HCT116 (cell line): Measurements from ENCODE around the gene GRIN2A. TPM values are rescaled to one million over a fixed set of nuclear protein-coding genes. Genes with fewer than 3 reads are reported as not detected.

Experiments used
- ATAC-seq: fragments of 200-7000 bp; cut with Tn5 transposase; 2 replicates; pipeline ENCODE4 v1.9.1; 2020; ENCODE audit warnings: mild to moderate bottlenecking, moderate library complexity
- BruUV-seq: library from RNA; stranded (reverse); fragments of 400-500 nt; replicated peaks from 2 replicates; lab custom pipeline; 2021; lab: Mats Ljungman, UMichigan
- CTCF ChIA-PET: fragments of 300-600 bp; sonication (Branson Sonifier 250); formaldehyde crosslinking; loops from one replicate; lab custom pipeline; 2021; ENCODE audit warnings: antibody characterized with exemption; lab: Charles Lee
- POLR2A ChIA-PET: fragments of 300-600, 350-600 bp; sonication (Branson Sonifier 250); formaldehyde crosslinking; loops from one replicate; lab custom pipeline; 2021; ENCODE audit warnings: antibody characterized with exemption; lab: Charles Lee
- RAD21 ChIA-PET, 2 experiments: fragments of 300-600 bp; sonication (Branson Sonifier 250); formaldehyde crosslinking; loops; one replicate each; lab custom pipeline; 2023; ENCODE audit warnings: low total read pairs in 2 of 2; ENCODE audit not compliant: uncharacterized antibody in 2 of 2, unreplicated experiment in 2 of 2, low non-redundant PET in 1 of 2; lab: Charles Lee
- DNase-seq: peaks from one replicate; pipeline ENCODE4 v3.0.0-alpha.2; 2010; ENCODE audit warnings: low read depth, low spot score
- H2AFZ ChIP-seq: fragments of 200-600 bp; shearing (Covaris generic), sonication (generic); 2 replicates; pipeline ENCODE4 v1.6.1; 2017; ENCODE audit warnings: low read depth, mixed run types, mixed read lengths, antibody characterized with exemption, low read length; ENCODE audit not compliant: poor library complexity, severe bottlenecking
- H3K27ac ChIP-seq: 2 replicates; pipeline ENCODE4 v1.5.1; 2012; ENCODE audit warnings: low read depth, low read length
- H3K27me3 ChIP-seq: fragments of 200-600 bp; sonication (generic); 2 replicates; pipeline ENCODE4 v1.6.1; 2016; ENCODE audit warnings: mixed run types, low read length, mixed read lengths; ENCODE audit not compliant: insufficient read depth
- H3K36me3 ChIP-seq, 2 experiments: fragments of 200-500 bp in 1 of 2; fragments of 200-600 bp in 1 of 2; sonication (Bioruptor generic) in 1 of 2; sonication (generic) in 1 of 2; 2 replicates each; pipeline versions ENCODE4 v1.5.1 to v1.6.1; 2014 to 2016; ENCODE audit warnings: low read length in 2 of 2, inconsistent platforms in 1 of 2, mixed read lengths in 1 of 2, mixed run types in 1 of 2; ENCODE audit not compliant: insufficient read depth in 2 of 2, control insufficient read depth in 1 of 2
- H3K4me1 ChIP-seq, 2 experiments: fragments of 200-600 bp in 1 of 2; sonication (generic) in 1 of 2; 2 replicates each; pipeline versions ENCODE4 v1.5.1 to v1.6.1; 2012 to 2017; ENCODE audit warnings: low read length in 2 of 2, inconsistent platforms in 1 of 2, mild to moderate bottlenecking in 1 of 2, mixed read lengths in 1 of 2, mixed run types in 1 of 2, moderate library complexity in 1 of 2; ENCODE audit not compliant: insufficient read depth in 2 of 2, control insufficient read depth in 1 of 2
- H3K4me2 ChIP-seq: fragments of 200-600 bp; sonication (generic); 2 replicates; pipeline ENCODE4 v1.6.1; 2017; ENCODE audit warnings: mixed run types, low read length, mixed read lengths
- H3K4me3 ChIP-seq, 2 experiments: fragments of 200-600 bp in 1 of 2; sonication (generic) in 1 of 2; replicated peaks in 1 of 2; 2 replicates each; pipeline ENCODE4 v1.5.1; 2011 to 2016; ENCODE audit warnings: low read length in 2 of 2, control low read depth in 1 of 2, low read depth in 1 of 2, mild to moderate bottlenecking in 1 of 2, mixed read lengths in 1 of 2, mixed run types in 1 of 2
- H3K79me2 ChIP-seq: fragments of 200-600 bp; sonication (generic); 2 replicates; pipeline ENCODE4 v1.6.1; 2017; ENCODE audit warnings: mild to moderate bottlenecking, mixed run types, low read length, moderate library complexity, mixed read lengths; ENCODE audit not compliant: insufficient read depth
- H3K9ac ChIP-seq: fragments of 200-600 bp; sonication (generic); 2 replicates; pipeline ENCODE4 v1.6.1; 2016; ENCODE audit warnings: low read length, mixed read lengths
- H3K9me2 ChIP-seq: fragments of 200-600 bp; sonication (generic), shearing (Covaris generic); 2 replicates; pipeline ENCODE4 v1.6.1; 2017; ENCODE audit warnings: mixed run types, mild to moderate bottlenecking, moderate library complexity; ENCODE audit not compliant: insufficient read depth
- H3K9me3 ChIP-seq, 2 experiments: fragments of 200-500 bp in 1 of 2; fragments of 200-600 bp in 1 of 2; sonication (Bioruptor generic) in 1 of 2; sonication (generic) in 1 of 2; 2 replicates each; pipeline ENCODE4 v1.6.1; 2014 to 2017; ENCODE audit warnings: low read length in 2 of 2, mixed read lengths in 2 of 2, inconsistent platforms in 1 of 2, low read depth in 1 of 2, mild to moderate bottlenecking in 1 of 2, mixed run types in 1 of 2, moderate library complexity in 1 of 2; ENCODE audit not compliant: control insufficient read depth in 1 of 2, insufficient read depth in 1 of 2
- H4K20me1 ChIP-seq: fragments of 200-600 bp; sonication (generic), shearing (Covaris generic); 2 replicates; pipeline ENCODE4 v1.6.1; 2017; ENCODE audit warnings: mixed run types, mild to moderate bottlenecking, moderate library complexity; ENCODE audit not compliant: insufficient read depth
- ATF3 ChIP-seq: IDR thresholded peaks from 2 replicates; pipeline ENCODE4 v1.6.1; 2012
- EGR1 ChIP-seq: IDR thresholded peaks from 2 replicates; pipeline ENCODE4 v1.6.1; 2012; ENCODE audit warnings: low read depth
- EZH2 ChIP-seq: fragments of 200-600 bp; sonication (generic); IDR thresholded peaks from 2 replicates; pipeline ENCODE4 v1.6.1; 2017; ENCODE audit warnings: antibody characterized with exemption, mixed run types
- EZH2phosphoT487 ChIP-seq: fragments of 200-600 bp; IDR thresholded peaks from 2 replicates; pipeline ENCODE4 v1.6.1; 2018; ENCODE audit warnings: antibody characterized with exemption, borderline replicate concordance
- FOSL1 ChIP-seq: IDR thresholded peaks from 2 replicates; pipeline ENCODE4 v1.6.1; 2012; ENCODE audit warnings: low read depth
- POLR2A ChIP-seq: IDR thresholded peaks from 2 replicates; pipeline ENCODE4 v1.7.0; 2011; ENCODE audit warnings: borderline replicate concordance; ENCODE audit not compliant: insufficient read depth, insufficient read length; ENCODE audit errors: extremely low read depth
- POLR2AphosphoS5 ChIP-seq: IDR thresholded peaks from 2 replicates; pipeline ENCODE4 v1.6.1; 2011; ENCODE audit warnings: mild to moderate bottlenecking, low read depth, low read length, moderate library complexity
- RAD21 ChIP-seq: IDR thresholded peaks from 2 replicates; pipeline ENCODE4 v1.6.1; 2012; ENCODE audit warnings: low read depth, mild to moderate bottlenecking
- SP1 ChIP-seq: IDR thresholded peaks from 2 replicates; pipeline ENCODE4 v1.6.1; 2012; ENCODE audit warnings: low read depth
- TCF7L2 ChIP-seq: IDR thresholded peaks from 2 replicates; pipeline ENCODE4 v1.7.0; 2011; ENCODE audit warnings: borderline replicate concordance, inconsistent platforms; ENCODE audit not compliant: insufficient read depth, insufficient read length; ENCODE audit errors: extremely low read depth
- YY1 ChIP-seq: IDR thresholded peaks from 2 replicates; pipeline ENCODE4 v1.6.1; 2011; ENCODE audit warnings: low read length, low read depth, moderate library complexity, mild to moderate bottlenecking; ENCODE audit not compliant: insufficient replicate concordance; ENCODE audit errors: extremely low read depth
- ZFX ChIP-seq: fragments of 450-650 bp; IDR thresholded peaks from 2 replicates; pipeline ENCODE4 v1.6.1; 2017
- ZNF274 ChIP-seq: fragments of 200-500 bp; sonication (Bioruptor generic); IDR thresholded peaks from 2 replicates; pipeline ENCODE4 v1.6.1; 2014; ENCODE audit warnings: mild to moderate bottlenecking, low read depth, low read length, inconsistent platforms
- intact Hi-C: fragments of 100-400 bp; cut with micrococcal nuclease; formaldehyde crosslinking; loops from 2 replicates; pipeline ENCODE4 v1.10.0; 2022
- total RNA-seq: library from RNA; stranded (reverse); gene quantifications from one replicate; pipeline ENCODE4 v1.2.1, GENCODE V29; 2021; ENCODE audit not compliant: unreplicated experiment
- TF ChIP-seq, protein P1 (sequence below), 3 experiments: fragments of 200-600 bp in 1 of 3; sonication (generic) in 1 of 3; IDR thresholded peaks in 2 of 3; conservative IDR thresholded peaks in 1 of 3; 2 replicates each; pipeline ENCODE4 v1.5.1; 2012 to 2017; ENCODE audit warnings: low read depth in 2 of 3, low read length in 2 of 3, antibody characterized with exemption in 1 of 3, borderline replicate concordance in 1 of 3, control low read depth in 1 of 3, mild to moderate bottlenecking in 1 of 3, mixed read lengths in 1 of 3, mixed run types in 1 of 3, moderate library complexity in 1 of 3; ENCODE audit not compliant: insufficient read depth in 1 of 3
- TF ChIP-seq, protein P2 (sequence below): IDR thresholded peaks from 2 replicates; pipeline ENCODE4 v1.6.1; 2012

GRIN2A gene
- total RNA-seq, 1 experiment from 2014 or later = 0.02 TPM

GRCh38 chr16:9909072-9909825, 273.0 kb downstream of the GRIN2A start:
- H3K36me3 ChIP-seq = no peaks in the 10 kb centered on the region
- no peak overlapping the region for H3K9ac ChIP-seq
- ChIA-PET RAD21 (no interaction called here), CTCF (no interaction called here), POLR2A (no interaction called here)
- no TSS peak for BruUV-seq
- no peaks in the 10 kb centered on the region for H3K9me3 ChIP-seq
- H3K4me3 ChIP-seq = no peak overlapping the region
- no peaks in the 10 kb centered on the region for H3K4me1 ChIP-seq
- H3K79me2 ChIP-seq = no peaks in the 10 kb centered on the region
- TF ChIP-seq TCF7L2 = no peak
- no peak for TF ChIP-seq POLR2A
- TF ChIP-seq, protein P1, sequence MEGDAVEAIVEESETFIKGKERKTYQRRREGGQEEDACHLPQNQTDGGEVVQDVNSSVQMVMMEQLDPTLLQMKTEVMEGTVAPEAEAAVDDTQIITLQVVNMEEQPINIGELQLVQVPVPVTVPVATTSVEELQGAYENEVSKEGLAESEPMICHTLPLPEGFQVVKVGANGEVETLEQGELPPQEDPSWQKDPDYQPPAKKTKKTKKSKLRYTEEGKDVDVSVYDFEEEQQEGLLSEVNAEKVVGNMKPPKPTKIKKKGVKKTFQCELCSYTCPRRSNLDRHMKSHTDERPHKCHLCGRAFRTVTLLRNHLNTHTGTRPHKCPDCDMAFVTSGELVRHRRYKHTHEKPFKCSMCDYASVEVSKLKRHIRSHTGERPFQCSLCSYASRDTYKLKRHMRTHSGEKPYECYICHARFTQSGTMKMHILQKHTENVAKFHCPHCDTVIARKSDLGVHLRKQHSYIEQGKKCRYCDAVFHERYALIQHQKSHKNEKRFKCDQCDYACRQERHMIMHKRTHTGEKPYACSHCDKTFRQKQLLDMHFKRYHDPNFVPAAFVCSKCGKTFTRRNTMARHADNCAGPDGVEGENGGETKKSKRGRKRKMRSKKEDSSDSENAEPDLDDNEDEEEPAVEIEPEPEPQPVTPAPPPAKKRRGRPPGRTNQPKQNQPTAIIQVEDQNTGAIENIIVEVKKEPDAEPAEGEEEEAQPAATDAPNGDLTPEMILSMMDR (IDR thresholded peaks at IDR 0.05 in 2 of 3, conservative IDR thresholded peaks at IDR 0.05 in 1 of 3; ENCODE audit: borderline replicate concordance in 1 of 3, insufficient read depth in 1 of 3, low read depth in 2 of 3, low read length in 2 of 3) = no peak
- TF ChIP-seq EGR1 = no peak
- TF ChIP-seq EZH2phosphoT487 = no peak
- TF ChIP-seq ZNF274 = no peak
- no peak for TF ChIP-seq EZH2
- no peak for TF ChIP-seq ZFX
- no peak for TF ChIP-seq SP1
- no peak for TF ChIP-seq POLR2AphosphoS5
- TF ChIP-seq, protein P2, sequence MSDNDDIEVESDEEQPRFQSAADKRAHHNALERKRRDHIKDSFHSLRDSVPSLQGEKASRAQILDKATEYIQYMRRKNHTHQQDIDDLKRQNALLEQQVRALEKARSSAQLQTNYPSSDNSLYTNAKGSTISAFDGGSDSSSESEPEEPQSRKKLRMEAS = no peak
- no peak for TF ChIP-seq FOSL1
- no peak for TF ChIP-seq ATF3
- no peak for TF ChIP-seq YY1
- TF ChIP-seq RAD21 = no peak
- intact Hi-C loops = no loop called here
- ATAC-seq (no peak), DNase-seq (no peak)
- peaks cover 8% of the 10 kb centered on the region; the same call in 1 of the 2 replicates for H3K27me3 ChIP-seq
- H3K4me2 ChIP-seq = no peak overlapping the region
- H4K20me1 ChIP-seq = no peaks in the 10 kb centered on the region
- no peaks in the 10 kb centered on the region for H3K9me2 ChIP-seq
- no peak overlapping the region for H2AFZ ChIP-seq
- no peak overlapping the region for H3K27ac ChIP-seq
